Chondrocyte (in vitro differentiated cells): ENCODE data around the gene DSG4. TPM values are rescaled to one million over a fixed set of nuclear protein-coding genes. Genes with fewer than 3 reads are reported as not detected.

Experiments
- DNase-seq: peaks from one replicate; pipeline ENCODE4 v3.0.0; 2021; ENCODE audit warnings: mixed read lengths, low spot score
- H3K27ac Mint-ChIP-seq: one replicate; pipeline ENCODE4 v1.8.0; 2021; ENCODE audit warnings: mild to moderate bottlenecking, moderate library complexity, mixed read lengths; ENCODE audit not compliant: unreplicated experiment
- H3K27me3 Mint-ChIP-seq: 2 replicates; pipeline ENCODE4 v1.8.0; 2021; ENCODE audit warnings: low read depth, mixed read lengths
- H3K36me3 Mint-ChIP-seq: 2 replicates; pipeline ENCODE4 v1.8.0; 2021; ENCODE audit warnings: low read depth, mixed read lengths
- H3K4me1 Mint-ChIP-seq: 2 replicates; pipeline ENCODE4 v1.8.0; 2021; ENCODE audit warnings: low read depth, mild to moderate bottlenecking, mixed read lengths
- H3K4me3 Mint-ChIP-seq: one replicate; pipeline ENCODE4 v1.8.0; 2021; ENCODE audit warnings: mild to moderate bottlenecking, moderate library complexity, mixed read lengths; ENCODE audit not compliant: unreplicated experiment
- H3K9me3 Mint-ChIP-seq: 2 replicates; pipeline ENCODE4 v1.8.0; 2021; ENCODE audit warnings: low read depth, mixed read lengths
- total RNA-seq: library from RNA; stranded (reverse); gene quantifications from 3 replicates; pipeline ENCODE4 v1.2.1, GENCODE V29; 2021
- TF ChIP-seq, protein P1 (sequence below): fragments of 200-600 bp; sonication (generic); IDR thresholded peaks from 2 replicates; pipeline ENCODE4 v1.5.0; 2021; ENCODE audit warnings: antibody characterized with exemption, mild to moderate bottlenecking, moderate library complexity

The DSG4 gene
- total RNA-seq, 1 donor from 2014 or later = not detected

DNA sequence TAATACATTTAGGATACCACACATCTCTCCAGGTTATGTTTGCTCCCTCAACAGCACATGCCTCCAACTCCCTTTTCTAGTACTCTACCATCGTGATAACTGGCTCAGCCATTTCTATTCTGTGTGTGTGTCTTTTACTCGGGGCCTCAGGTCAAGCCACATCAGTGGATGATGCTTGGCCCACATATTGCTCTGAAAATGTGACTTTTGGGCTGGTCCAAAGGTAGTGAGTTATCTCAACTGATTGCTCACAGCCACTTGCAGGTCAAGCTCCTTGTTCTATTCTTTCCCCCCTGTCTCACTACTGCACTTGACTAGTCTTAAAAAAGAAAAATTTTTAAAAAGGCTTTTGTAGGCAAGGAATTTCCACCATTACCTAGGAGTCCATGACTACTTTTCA is 5.5 kb downstream of the DSG4 start:
- H3K4me1 Mint-ChIP-seq = no peaks in the 10 kb centered on the region
- TF ChIP-seq, protein P1, sequence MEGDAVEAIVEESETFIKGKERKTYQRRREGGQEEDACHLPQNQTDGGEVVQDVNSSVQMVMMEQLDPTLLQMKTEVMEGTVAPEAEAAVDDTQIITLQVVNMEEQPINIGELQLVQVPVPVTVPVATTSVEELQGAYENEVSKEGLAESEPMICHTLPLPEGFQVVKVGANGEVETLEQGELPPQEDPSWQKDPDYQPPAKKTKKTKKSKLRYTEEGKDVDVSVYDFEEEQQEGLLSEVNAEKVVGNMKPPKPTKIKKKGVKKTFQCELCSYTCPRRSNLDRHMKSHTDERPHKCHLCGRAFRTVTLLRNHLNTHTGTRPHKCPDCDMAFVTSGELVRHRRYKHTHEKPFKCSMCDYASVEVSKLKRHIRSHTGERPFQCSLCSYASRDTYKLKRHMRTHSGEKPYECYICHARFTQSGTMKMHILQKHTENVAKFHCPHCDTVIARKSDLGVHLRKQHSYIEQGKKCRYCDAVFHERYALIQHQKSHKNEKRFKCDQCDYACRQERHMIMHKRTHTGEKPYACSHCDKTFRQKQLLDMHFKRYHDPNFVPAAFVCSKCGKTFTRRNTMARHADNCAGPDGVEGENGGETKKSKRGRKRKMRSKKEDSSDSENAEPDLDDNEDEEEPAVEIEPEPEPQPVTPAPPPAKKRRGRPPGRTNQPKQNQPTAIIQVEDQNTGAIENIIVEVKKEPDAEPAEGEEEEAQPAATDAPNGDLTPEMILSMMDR = no peak
- H3K36me3 Mint-ChIP-seq = no peaks in the 10 kb centered on the region
- H3K9me3 Mint-ChIP-seq = no peaks in the 10 kb centered on the region
- H3K4me3 Mint-ChIP-seq = no peak overlapping the region
- no peak for DNase-seq
- peaks cover 26% of the 10 kb centered on the region for H3K27me3 Mint-ChIP-seq
- no peak overlapping the region for H3K27ac Mint-ChIP-seq

DNA sequence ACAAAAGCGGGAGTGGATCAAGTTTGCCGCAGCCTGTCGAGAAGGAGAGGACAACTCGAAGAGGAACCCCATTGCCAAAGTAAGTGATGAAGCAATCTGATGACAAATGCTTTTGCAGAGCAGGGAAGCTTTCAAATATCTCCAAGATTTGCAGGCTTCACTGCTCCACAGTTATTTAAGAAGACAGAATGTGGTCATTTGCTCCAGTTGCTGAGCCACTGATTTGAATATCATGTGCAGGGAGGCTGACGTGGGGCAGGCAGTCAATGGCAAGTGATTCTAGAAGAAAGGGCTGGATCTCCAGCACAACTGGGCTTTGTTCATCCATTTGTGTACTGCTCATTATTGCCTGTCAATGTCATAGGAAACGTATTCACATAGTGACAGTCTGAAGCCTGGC is 10.2 kb downstream of the DSG4 start:
- TF ChIP-seq, protein P1 = no peak
- H3K27me3 Mint-ChIP-seq = peaks cover 32% of the 10 kb centered on the region
- H3K36me3 Mint-ChIP-seq = no peaks in the 10 kb centered on the region
- no peak overlapping the region for H3K27ac Mint-ChIP-seq
- no peaks in the 10 kb centered on the region for H3K9me3 Mint-ChIP-seq
- H3K4me3 Mint-ChIP-seq = no peak overlapping the region
- no peaks in the 10 kb centered on the region for H3K4me1 Mint-ChIP-seq
- DNase-seq = no peak

DNA sequence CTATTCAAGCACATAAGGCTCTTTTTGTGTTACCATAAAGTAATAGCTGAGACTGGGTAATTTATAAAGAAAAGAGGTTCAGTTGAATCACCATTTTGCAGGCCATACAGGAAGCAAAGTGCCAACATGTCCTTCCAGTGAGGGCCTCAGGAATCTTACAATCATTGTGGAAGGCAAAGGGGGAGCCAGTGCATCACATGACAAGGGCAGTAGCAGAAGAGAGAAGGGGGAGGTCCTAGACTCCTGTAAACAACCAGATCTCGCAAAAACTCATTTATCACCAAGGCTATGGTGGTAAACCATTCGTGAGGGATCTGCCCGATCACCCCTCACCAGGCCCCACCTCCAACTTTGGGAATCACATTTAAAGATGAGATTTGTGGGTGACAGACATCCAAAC is 16.7 kb downstream of the DSG4 start:
- Mint-ChIP-seq H3K9me3 (no peaks in the 10 kb centered on the region), H3K27ac (no peak overlapping the region), H3K27me3 (peaks cover 17% of the 10 kb centered on the region), H3K4me3 (no peak overlapping the region), H3K36me3 (no peaks in the 10 kb centered on the region), H3K4me1 (peaks cover 3% of the 10 kb centered on the region)
- TF ChIP-seq, protein P1 = no peak
- DNase-seq = no peak

DNA sequence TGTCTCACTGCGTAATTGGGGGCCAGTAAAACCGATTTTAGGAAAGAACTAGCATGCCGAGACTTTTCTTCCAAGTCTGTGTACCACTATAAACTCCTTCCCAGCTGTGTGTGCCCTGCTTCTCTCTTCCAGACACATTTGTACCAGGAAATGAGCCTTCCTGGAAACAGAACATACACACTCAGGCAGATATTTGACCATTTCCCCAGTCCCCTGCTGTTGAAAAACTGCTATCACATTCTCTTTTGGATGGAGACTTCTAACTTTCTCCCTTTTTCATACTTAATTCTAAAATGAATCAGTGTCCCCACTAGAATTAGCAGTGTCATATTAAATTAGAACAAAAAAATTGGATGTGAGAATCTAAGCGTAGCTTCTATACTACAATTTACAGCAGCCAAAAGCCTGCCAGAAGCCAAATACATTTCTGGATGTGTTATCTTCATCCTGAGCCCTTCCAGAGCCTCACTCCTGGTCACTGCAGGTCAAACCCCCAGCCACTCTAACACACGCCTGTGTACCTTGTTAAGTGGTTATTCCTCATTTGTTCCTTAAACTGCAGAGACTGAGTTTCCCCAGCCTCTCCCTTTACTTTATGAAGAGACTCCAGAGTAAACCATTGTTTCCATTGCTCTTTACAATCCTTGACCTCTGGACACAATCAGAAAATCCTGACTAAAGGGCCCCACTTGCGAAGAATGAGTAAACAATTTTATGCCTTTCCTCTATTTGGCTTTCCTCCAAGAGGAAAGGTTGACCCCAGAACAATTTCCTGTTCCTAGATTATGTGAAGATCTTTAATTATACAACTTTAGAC is 20.4 kb downstream of the DSG4 start:
- no peak for DNase-seq
- peaks cover 18% of the 10 kb centered on the region for H3K27me3 Mint-ChIP-seq
- H3K36me3 Mint-ChIP-seq = no peaks in the 10 kb centered on the region
- TF ChIP-seq, protein P1 = no peak
- H3K9me3 Mint-ChIP-seq = no peaks in the 10 kb centered on the region
- no peak overlapping the region for H3K27ac Mint-ChIP-seq
- H3K4me1 Mint-ChIP-seq = peaks cover 3% of the 10 kb centered on the region
- H3K4me3 Mint-ChIP-seq = no peak overlapping the region

DNA sequence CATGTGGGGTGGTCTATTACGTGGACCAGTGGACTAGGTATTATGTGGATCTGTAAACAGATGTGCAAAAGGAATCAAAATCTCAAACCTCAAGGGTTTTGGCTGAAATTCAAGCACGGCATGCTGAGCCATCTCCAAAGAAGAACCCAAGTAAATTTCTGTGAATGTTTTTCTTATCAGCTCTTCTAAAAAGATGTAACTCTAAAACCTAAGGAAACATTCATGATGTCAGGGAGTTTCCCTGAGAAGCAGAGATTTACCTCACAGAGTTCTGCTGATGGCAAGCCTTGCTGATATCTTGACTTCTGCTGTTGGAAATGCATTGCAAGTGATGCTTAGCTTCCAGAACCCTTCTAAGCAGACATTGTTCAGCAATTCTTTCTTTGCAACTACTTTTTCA is 21.6 kb downstream of the DSG4 start:
- TF ChIP-seq, protein P1 = no peak
- Mint-ChIP-seq H3K4me3 (no peak overlapping the region), H3K36me3 (no peaks in the 10 kb centered on the region), H3K4me1 (peaks cover 3% of the 10 kb centered on the region), H3K27ac (no peak overlapping the region), H3K9me3 (no peaks in the 10 kb centered on the region), H3K27me3 (peaks cover 20% of the 10 kb centered on the region)
- DNase-seq = no peak
